ENCODE data around the gene UTS2B. TPM values are rescaled to one million over a fixed set of nuclear protein-coding genes. Genes with fewer than 3 reads are reported as not detected.
"Not testable (repeated sequence)": the region's sequence is repeated elsewhere in the genome, so short reads cannot be mapped to it uniquely, and the experiment has no call there.

UTS2B gene
- total RNA-seq, 4 donors from 2014 or later = 0.76 TPM; not detected in 3

- no peaks in the 10 kb centered on the region for H3K27me3 ChIP-seq
- no peak for DNase-seq
- no peaks in the 10 kb centered on the region for H3K4me1 ChIP-seq
- H3K4me3 ChIP-seq = no peak overlapping the region
- H3K9me3 ChIP-seq = no peaks in the 10 kb centered on the region
- H3K27ac ChIP-seq = no peak overlapping the region
- intact Hi-C loops (cut with DNase I; ENCODE audit: low total_unique reads) = no loop called here
- TF ChIP-seq POLR2A (IDR thresholded peaks at IDR 0.05) = no peak
- no peak for TF ChIP-seq CTCF (IDR thresholded peaks at IDR 0.05)
- H3K36me3 ChIP-seq = no peaks in the 10 kb centered on the region
Observed at GRCh38 chr3:191282251-191283185, 47.8 kb downstream of the UTS2B start.

- no peak for DNase-seq
- TF ChIP-seq POLR2A (IDR thresholded peaks at IDR 0.05) (no peak), CTCF (IDR thresholded peaks at IDR 0.05) (no peak)
- Histone ChIP-seq H3K36me3 (no peaks in the 10 kb centered on the region), H3K9me3 (no peaks in the 10 kb centered on the region), H3K4me3 (no peak overlapping the region), H3K4me1 (no peaks in the 10 kb centered on the region), H3K27ac (no peak overlapping the region), H3K27me3 (no peaks in the 10 kb centered on the region)
- intact Hi-C loops (cut with DNase I; ENCODE audit: low total_unique reads) = no loop called here
Observed at GRCh38 chr3:191280882-191281281, 49.4 kb downstream of the UTS2B start.

GRCh38 chr3:191280111-191280510 lies 50.2 kb downstream of the UTS2B start:
- no peak for DNase-seq
- Histone ChIP-seq H3K4me3 (no peak overlapping the region), H3K27me3 (no peaks in the 10 kb centered on the region), H3K9me3 (no peaks in the 10 kb centered on the region), H3K4me1 (no peaks in the 10 kb centered on the region), H3K36me3 (no peaks in the 10 kb centered on the region), H3K27ac (no peak overlapping the region)
- TF ChIP-seq CTCF (IDR thresholded peaks at IDR 0.05) = no peak
- no peak for TF ChIP-seq POLR2A (IDR thresholded peaks at IDR 0.05)
- intact Hi-C loops (cut with DNase I; ENCODE audit: low total_unique reads) = no loop called here

GRCh38 chr3:191275751-191276150 lies 54.6 kb downstream of the UTS2B start:
- TF ChIP-seq POLR2A (IDR thresholded peaks at IDR 0.05) (no peak), CTCF (IDR thresholded peaks at IDR 0.05) (no peak)
- no peaks in the 10 kb centered on the region for H3K9me3 ChIP-seq
- DNase-seq = no peak
- intact Hi-C loops (cut with DNase I; ENCODE audit: low total_unique reads) = no loop called here
- H3K4me1 ChIP-seq = no peaks in the 10 kb centered on the region
- no peaks in the 10 kb centered on the region for H3K36me3 ChIP-seq
- H3K27ac ChIP-seq = no peak overlapping the region
- no peaks in the 10 kb centered on the region for H3K27me3 ChIP-seq
- no peak overlapping the region for H3K4me3 ChIP-seq

GRCh38 chr3:191275244-191275643 lies 55.1 kb downstream of the UTS2B start:
- H3K27me3 ChIP-seq; H3K9me3 ChIP-seq; DNase-seq; H3K27ac ChIP-seq; intact Hi-C loops (cut with DNase I; ENCODE audit: low total_unique reads); H3K36me3 ChIP-seq; H3K4me3 ChIP-seq; H3K4me1 ChIP-seq: not testable (repeated sequence)

Data from uterus (tissue), 4 donors.